CD14-positive monocyte (primary cell): Measurements from ENCODE around the gene JPH2. TPM values are rescaled to one million over a fixed set of nuclear protein-coding genes. Genes with fewer than 3 reads are reported as not detected.

Experiments used
- DNase-seq, 3 donors: peaks; one replicate each; pipeline ENCODE4 v3.0.0-alpha.2; 2011 to 2022
- H2AFZ ChIP-seq: 2 replicates; pipeline ENCODE4 v1.6.0; 2012; ENCODE audit warnings: mild to moderate bottlenecking, low read depth, low read length, inconsistent platforms; ENCODE audit not compliant: insufficient read depth, poor library complexity, severe bottlenecking
- H3K27ac ChIP-seq, 2 donors: 1 replicate in 1 of 2; 2 replicates in 1 of 2; pipeline ENCODE4 v1.5.1; 2012 to 2013; ENCODE audit warnings: low read length in 2 of 2, control low read depth in 1 of 2, inconsistent platforms in 1 of 2, low read depth in 1 of 2, mild to moderate bottlenecking in 1 of 2
- H3K27me3 ChIP-seq, 2 donors: one replicate each; pipeline versions ENCODE4 v1.6.0 to v1.6.1; 2011 to 2013; ENCODE audit warnings: low read length in 2 of 2; ENCODE audit not compliant: control insufficient read depth in 2 of 2, insufficient read depth in 2 of 2
- H3K36me3 ChIP-seq, 2 donors: replicated peaks in 1 of 2; 1 replicate in 1 of 2; 2 replicates in 1 of 2; pipeline versions ENCODE4 v1.5.1 to v1.6.1; 2012 to 2013; ENCODE audit warnings: low read length in 2 of 2, control low read depth in 1 of 2, inconsistent platforms in 1 of 2, mild to moderate bottlenecking in 1 of 2; ENCODE audit not compliant: insufficient read depth in 2 of 2, control insufficient read depth in 1 of 2
- H3K4me1 ChIP-seq, 2 donors: 1 replicate in 1 of 2; 2 replicates in 1 of 2; pipeline versions ENCODE4 v1.5.1 to v1.6.1; 2012 to 2013; ENCODE audit warnings: low read length in 2 of 2, control low read depth in 1 of 2, inconsistent platforms in 1 of 2, mild to moderate bottlenecking in 1 of 2, moderate library complexity in 1 of 2; ENCODE audit not compliant: insufficient read depth in 2 of 2, control insufficient read depth in 1 of 2
- H3K4me2 ChIP-seq: replicated peaks from 2 replicates; pipeline ENCODE3; 2012; ENCODE audit warnings: low read length, moderate library complexity, mild to moderate bottlenecking; ENCODE audit not compliant: poor library complexity, severe bottlenecking; ENCODE audit errors: extremely low read depth
- H3K4me3 ChIP-seq, 3 experiments: fragments of 200-600 bp in 1 of 3; sonication (generic) in 1 of 3; replicated peaks in 1 of 3; 1 replicate in 2 of 3; 2 replicates in 1 of 3; pipeline ENCODE4 v1.5.1; 2011 to 2013; ENCODE audit warnings: low read length in 3 of 3, mild to moderate bottlenecking in 3 of 3, control low read depth in 2 of 3, low read depth in 2 of 3, inconsistent platforms in 1 of 3, moderate library complexity in 1 of 3
- H3K79me2 ChIP-seq: 2 replicates; pipeline ENCODE4 v1.6.0; 2012; ENCODE audit warnings: mild to moderate bottlenecking, control low read depth, inconsistent platforms, low read length, moderate library complexity; ENCODE audit not compliant: insufficient read depth
- H3K9ac ChIP-seq: 2 replicates; pipeline ENCODE4 v1.6.0; 2017; ENCODE audit warnings: low read length, mild to moderate bottlenecking; ENCODE audit not compliant: insufficient read depth, poor library complexity, severe bottlenecking
- H3K9me3 ChIP-seq, 2 donors: replicated peaks in 1 of 2; 1 replicate in 1 of 2; 2 replicates in 1 of 2; pipeline versions ENCODE4 v1.5.1 to v1.6.1; 2012 to 2013; ENCODE audit warnings: low read length in 2 of 2, control low read depth in 1 of 2; ENCODE audit not compliant: control insufficient read depth in 1 of 2, insufficient read depth in 1 of 2
- H4K20me1 ChIP-seq: 2 replicates; pipeline ENCODE4 v1.6.0; 2012; ENCODE audit warnings: mild to moderate bottlenecking, low read length, control low read depth, moderate library complexity; ENCODE audit not compliant: insufficient read depth
- H3K27ac Mint-ChIP-seq, 7 donors: one replicate each; pipeline ENCODE4 v1.8.0; 2020; ENCODE audit warnings: mild to moderate bottlenecking in 7 of 7, mixed read lengths in 7 of 7, moderate library complexity in 6 of 7, inconsistent platforms in 2 of 7
- H3K27me3 Mint-ChIP-seq, 3 donors: one replicate each; pipeline ENCODE4 v1.8.0; 2021 to 2022; ENCODE audit warnings: low read depth in 3 of 3, mild to moderate bottlenecking in 3 of 3, mixed read lengths in 3 of 3, moderate library complexity in 3 of 3, inconsistent platforms in 1 of 3
- H3K36me3 Mint-ChIP-seq, 2 donors: one replicate each; pipeline ENCODE4 v1.8.0; 2020; ENCODE audit warnings: mixed read lengths in 2 of 2, inconsistent platforms in 1 of 2, mild to moderate bottlenecking in 1 of 2
- H3K4me1 Mint-ChIP-seq: one replicate; pipeline ENCODE4 v1.8.0; 2020; ENCODE audit warnings: mild to moderate bottlenecking, mixed read lengths
- H3K4me3 Mint-ChIP-seq, 2 donors: one replicate each; pipeline ENCODE4 v1.8.0; 2020; ENCODE audit warnings: mild to moderate bottlenecking in 2 of 2, mixed read lengths in 2 of 2, moderate library complexity in 1 of 2
- H3K9me3 Mint-ChIP-seq, 7 donors: one replicate each; pipeline ENCODE4 v1.8.0; 2020 to 2022; ENCODE audit warnings: mixed read lengths in 7 of 7, mild to moderate bottlenecking in 6 of 7, moderate library complexity in 6 of 7, inconsistent platforms in 2 of 7
- WGBS: methylation state at CpG from one replicate; pipeline ENCODE4 v1.1.5; 2013; ENCODE audit warnings: missing lambda C conversion rate; ENCODE audit not compliant: insufficient coverage; 5-methylcytosine and 5-hydroxymethylcytosine counted together
- intact Hi-C, 2 donors: fragments of 100-400 bp; cut with micrococcal nuclease; formaldehyde crosslinking; loops; one replicate each; pipeline versions ENCODE4 v1.15.0 to v1.15.1; 2023
- polyA plus RNA-seq, 3 donors: library from polyadenylated mRNA; depleted of rRNA in 1 of 3; unstranded in 2 of 3; stranded (reverse) in 1 of 3; fragments of 300-500 nt in 2 of 3; fragments of >200 nt in 1 of 3; fragmentation: Illumina TruSeq in 2 of 3; gene quantifications; 1 replicate in 2 of 3; 2 replicates in 1 of 3; pipeline ENCODE4 v1.2.3, GENCODE V29; 2012 to 2021
- TF ChIP-seq, protein P1 (sequence below): fragments of 200-600 bp; IDR thresholded peaks from one replicate; pipeline ENCODE4 v1.8.0; 2022; ENCODE audit warnings: antibody characterized with exemption, mild to moderate bottlenecking

The JPH2 gene
- polyA plus RNA-seq, 3 donors, result not detected

DNA sequence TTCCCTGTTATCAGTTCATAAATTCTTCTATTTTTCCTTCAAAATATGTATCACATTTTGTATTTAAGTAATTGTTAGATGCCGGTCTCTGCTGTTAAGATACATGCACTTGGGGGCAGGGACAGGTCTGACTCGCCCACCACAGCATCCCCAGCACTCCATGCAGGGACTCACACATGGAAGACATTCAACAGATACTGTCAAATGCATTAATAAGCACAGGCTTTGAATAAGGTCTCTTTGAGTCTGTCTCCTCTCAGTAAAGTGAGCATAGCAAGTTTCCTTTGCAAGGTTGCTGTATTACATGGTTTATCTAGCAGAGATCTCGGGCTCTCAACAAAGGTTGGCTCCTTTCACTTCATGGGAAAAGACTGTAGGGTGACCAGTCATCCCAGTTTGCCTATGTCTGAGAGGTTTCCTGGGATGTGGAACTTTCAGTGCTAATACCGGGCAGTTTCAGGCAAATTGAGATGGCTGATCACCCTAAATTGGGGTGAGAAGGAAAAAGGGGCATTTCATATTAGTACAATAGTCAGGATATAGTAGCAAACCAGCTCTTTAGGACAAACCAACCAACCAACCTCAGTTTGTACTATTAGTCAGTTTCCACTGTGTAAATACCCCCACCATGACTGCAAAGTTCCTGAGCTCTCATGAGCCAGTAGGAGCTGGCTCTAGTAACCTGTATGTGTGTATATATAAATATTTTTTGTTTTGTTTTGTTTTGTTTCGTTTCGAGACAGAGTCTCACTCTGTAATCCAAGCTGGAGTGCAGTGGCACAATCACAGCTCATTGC lies 15.0 kb downstream of the JPH2 start:
- no peak overlapping the region for H3K4me2 ChIP-seq
- H3K4me3 ChIP-seq, result no peak overlapping the region
- no peaks in the 10 kb centered on the region for H3K36me3 Mint-ChIP-seq
- TF ChIP-seq, protein P1, sequence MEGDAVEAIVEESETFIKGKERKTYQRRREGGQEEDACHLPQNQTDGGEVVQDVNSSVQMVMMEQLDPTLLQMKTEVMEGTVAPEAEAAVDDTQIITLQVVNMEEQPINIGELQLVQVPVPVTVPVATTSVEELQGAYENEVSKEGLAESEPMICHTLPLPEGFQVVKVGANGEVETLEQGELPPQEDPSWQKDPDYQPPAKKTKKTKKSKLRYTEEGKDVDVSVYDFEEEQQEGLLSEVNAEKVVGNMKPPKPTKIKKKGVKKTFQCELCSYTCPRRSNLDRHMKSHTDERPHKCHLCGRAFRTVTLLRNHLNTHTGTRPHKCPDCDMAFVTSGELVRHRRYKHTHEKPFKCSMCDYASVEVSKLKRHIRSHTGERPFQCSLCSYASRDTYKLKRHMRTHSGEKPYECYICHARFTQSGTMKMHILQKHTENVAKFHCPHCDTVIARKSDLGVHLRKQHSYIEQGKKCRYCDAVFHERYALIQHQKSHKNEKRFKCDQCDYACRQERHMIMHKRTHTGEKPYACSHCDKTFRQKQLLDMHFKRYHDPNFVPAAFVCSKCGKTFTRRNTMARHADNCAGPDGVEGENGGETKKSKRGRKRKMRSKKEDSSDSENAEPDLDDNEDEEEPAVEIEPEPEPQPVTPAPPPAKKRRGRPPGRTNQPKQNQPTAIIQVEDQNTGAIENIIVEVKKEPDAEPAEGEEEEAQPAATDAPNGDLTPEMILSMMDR, result no peak
- H3K27me3 Mint-ChIP-seq, result peaks cover 23 to 27% (median 25%) of the 10 kb centered on the region in 3 donors
- DNase-seq, result no peak
- intact Hi-C loops, result no loop called here
- H3K9me3 Mint-ChIP-seq, result peaks cover 0 to 4% (median 0%) of the 10 kb centered on the region in 7 donors
- 81% methylated on average over 2 of the region's 6 CpGs for WGBS
- no peaks in the 10 kb centered on the region for H3K9me3 ChIP-seq
- peak overlapping the region in 1 of 2 donors; percentile 49 for H3K4me3 Mint-ChIP-seq
- no peaks in the 10 kb centered on the region for H3K79me2 ChIP-seq
- H3K27ac Mint-ChIP-seq, result no peak overlapping the region
- H3K27me3 ChIP-seq, result peaks cover 24% of the 10 kb centered on the region in 2 donors
- no peaks in the 10 kb centered on the region for H3K4me1 ChIP-seq
- H4K20me1 ChIP-seq, result no peaks in the 10 kb centered on the region
- no peak overlapping the region for H2AFZ ChIP-seq
- H3K36me3 ChIP-seq, result no peaks in the 10 kb centered on the region
- H3K4me1 Mint-ChIP-seq, result no peaks in the 10 kb centered on the region
- no peak overlapping the region for H3K9ac ChIP-seq
- no peak overlapping the region for H3K27ac ChIP-seq

DNA sequence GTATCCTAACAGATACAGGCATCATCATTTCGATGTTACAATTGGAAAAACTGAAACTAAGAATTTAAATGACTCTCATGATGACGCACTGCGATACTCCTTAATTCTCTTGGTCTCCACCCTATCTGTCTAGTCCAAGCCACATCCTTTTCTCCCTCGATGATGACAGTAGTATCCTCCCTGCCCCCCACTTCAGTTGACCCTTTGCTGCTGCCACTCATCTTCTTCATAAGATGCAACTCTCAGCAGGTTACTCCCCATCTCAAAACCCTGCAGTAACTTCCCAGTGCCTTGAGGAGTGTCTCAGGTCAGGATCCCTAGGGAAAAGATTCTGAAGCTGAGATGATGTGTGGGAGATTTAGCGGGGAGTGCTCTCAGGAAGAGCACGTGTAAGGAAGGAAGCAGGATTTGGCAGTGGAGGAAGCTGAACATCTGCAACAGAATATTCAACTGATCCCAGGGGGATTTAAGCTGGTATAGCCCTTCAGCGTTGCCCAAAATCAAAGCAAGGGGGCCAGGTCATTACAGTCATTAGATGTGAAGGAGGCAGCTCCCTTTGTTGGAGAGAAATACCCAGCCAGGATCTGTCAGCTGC lies 16.1 kb downstream of the JPH2 start:
- Histone ChIP-seq H3K9ac (no peak overlapping the region), H3K79me2 (no peaks in the 10 kb centered on the region), H3K36me3 (no peaks in the 10 kb centered on the region), H3K4me3 (no peak overlapping the region), H3K9me3 (no peaks in the 10 kb centered on the region), H3K4me1 (no peaks in the 10 kb centered on the region), H3K27me3 (peaks cover 24% of the 10 kb centered on the region in 2 donors), H3K4me2 (no peak overlapping the region), H3K27ac (no peak overlapping the region), H2AFZ (no peak overlapping the region), H4K20me1 (no peaks in the 10 kb centered on the region)
- intact Hi-C loops, result no loop called here
- H3K4me3 Mint-ChIP-seq, result no peak overlapping the region
- 55% methylated on average over 7 of the region's 7 CpGs for WGBS
- H3K27me3 Mint-ChIP-seq, result peaks cover 23 to 28% (median 27%) of the 10 kb centered on the region in 3 donors
- TF ChIP-seq, protein P1, result no peak
- H3K36me3 Mint-ChIP-seq, result no peaks in the 10 kb centered on the region
- H3K9me3 Mint-ChIP-seq, result peaks cover 0 to 4% (median 0%) of the 10 kb centered on the region in 7 donors
- H3K27ac Mint-ChIP-seq, result no peak overlapping the region
- no peaks in the 10 kb centered on the region for H3K4me1 Mint-ChIP-seq
- DNase-seq, result no peak
